ENCODE measurements around the gene PANX1. TPM values are rescaled to one million over a fixed set of nuclear protein-coding genes. Genes with fewer than 3 reads are reported as not detected.

Gene PANX1
- total RNA-seq, 1 donor from 2014 or later = 42.1 TPM

- Mint-ChIP-seq H3K27ac (ENCODE audit: unreplicated experiment) (no peak overlapping the region), H3K27me3 (ENCODE audit: low read depth, unreplicated experiment) (no peaks in the 10 kb centered on the region), H3K36me3 (ENCODE audit: low read depth, unreplicated experiment) (peaks cover 2% of the 10 kb centered on the region), H3K9me3 (ENCODE audit: unreplicated experiment) (peaks cover 16% of the 10 kb centered on the region), H3K4me1 (ENCODE audit: low read depth, unreplicated experiment) (no peaks in the 10 kb centered on the region), H3K4me3 (ENCODE audit: unreplicated experiment) (no peak overlapping the region)
- no peak overlapping the region for H3K4me3 ChIP-seq (ENCODE audit: insufficient read depth, low read depth, low read length)
- H3K27me3 ChIP-seq (ENCODE audit: insufficient read depth, low read length) = no peaks in the 10 kb centered on the region
- H3K4me2 ChIP-seq (ENCODE audit: low read length) = no peak overlapping the region
- H4K20me1 ChIP-seq (ENCODE audit: insufficient read depth, low read length) = no peaks in the 10 kb centered on the region
- no peak for FAIRE-seq
- no peaks in the 10 kb centered on the region for H3K36me3 ChIP-seq (ENCODE audit: insufficient read depth, low read length)
- no peaks in the 10 kb centered on the region for H3K9me3 ChIP-seq (ENCODE audit: insufficient read depth, low read depth, low read length)
- no peak for TF ChIP-seq CTCF (IDR thresholded peaks at IDR 0.05; ENCODE audit: insufficient read depth, low read depth, low read length)
- TF ChIP-seq EZH2 (IDR thresholded peaks at IDR 0.05; ENCODE audit: insufficient read depth, low read length) = no peak
- DNase-seq (ENCODE audit: low read depth) = no peak
- no peak overlapping the region for H3K9ac ChIP-seq (ENCODE audit: low read length)
- H2AFZ ChIP-seq (ENCODE audit: low read depth, low read length) = no peak overlapping the region
- H3K4me1 ChIP-seq (ENCODE audit: insufficient read depth, low read length) = no peaks in the 10 kb centered on the region
- H3K79me2 ChIP-seq (ENCODE audit: insufficient read depth, low read length) = no peaks in the 10 kb centered on the region
- no peak overlapping the region for H3K27ac ChIP-seq (ENCODE audit: low read depth, low read length)
Measured at GRCh38 chr11:94219771-94220170, 91.1 kb downstream of the PANX1 start.

GRCh38 chr11:94224078-94224477, 95.4 kb downstream of the PANX1 start:
- DNase-seq (ENCODE audit: low read depth) (no peak), FAIRE-seq (no peak)
- Histone ChIP-seq H3K4me2 (ENCODE audit: low read length) (no peak overlapping the region), H4K20me1 (ENCODE audit: insufficient read depth, low read length) (no peaks in the 10 kb centered on the region), H3K79me2 (ENCODE audit: insufficient read depth, low read length) (no peaks in the 10 kb centered on the region), H3K9me3 (ENCODE audit: insufficient read depth, low read depth, low read length) (no peaks in the 10 kb centered on the region), H3K27me3 (ENCODE audit: insufficient read depth, low read length) (no peaks in the 10 kb centered on the region), H3K4me3 (ENCODE audit: insufficient read depth, low read depth, low read length) (no peak overlapping the region), H3K27ac (ENCODE audit: low read depth, low read length) (no peak overlapping the region), H2AFZ (ENCODE audit: low read depth, low read length) (no peak overlapping the region), H3K36me3 (ENCODE audit: insufficient read depth, low read length) (no peaks in the 10 kb centered on the region), H3K4me1 (ENCODE audit: insufficient read depth, low read length) (no peaks in the 10 kb centered on the region), H3K9ac (ENCODE audit: low read length) (no peak overlapping the region)
- Mint-ChIP-seq H3K27ac (ENCODE audit: unreplicated experiment) (no peak overlapping the region), H3K4me1 (ENCODE audit: low read depth, unreplicated experiment) (no peaks in the 10 kb centered on the region), H3K4me3 (ENCODE audit: unreplicated experiment) (no peak overlapping the region), H3K27me3 (ENCODE audit: low read depth, unreplicated experiment) (no peaks in the 10 kb centered on the region), H3K9me3 (ENCODE audit: unreplicated experiment) (peaks cover 9% of the 10 kb centered on the region), H3K36me3 (ENCODE audit: low read depth, unreplicated experiment) (peaks cover 2% of the 10 kb centered on the region)
- TF ChIP-seq EZH2 (IDR thresholded peaks at IDR 0.05; ENCODE audit: insufficient read depth, low read length) (no peak), CTCF (IDR thresholded peaks at IDR 0.05; ENCODE audit: insufficient read depth, low read depth, low read length) (no peak)

Other genes starting within 250 kb of the PANX1 start
- not detected in 2 replicates for gene HEPHL1, start 107.5 kb upstream of the PANX1 start, total RNA-seq
- not detected in 2 replicates for gene IZUMO1R, start 175.7 kb downstream of the PANX1 start, total RNA-seq

Measured in astrocyte (in vitro differentiated cells and primary cell).